Measurements from ENCODE around the gene CD274.

DNA sequence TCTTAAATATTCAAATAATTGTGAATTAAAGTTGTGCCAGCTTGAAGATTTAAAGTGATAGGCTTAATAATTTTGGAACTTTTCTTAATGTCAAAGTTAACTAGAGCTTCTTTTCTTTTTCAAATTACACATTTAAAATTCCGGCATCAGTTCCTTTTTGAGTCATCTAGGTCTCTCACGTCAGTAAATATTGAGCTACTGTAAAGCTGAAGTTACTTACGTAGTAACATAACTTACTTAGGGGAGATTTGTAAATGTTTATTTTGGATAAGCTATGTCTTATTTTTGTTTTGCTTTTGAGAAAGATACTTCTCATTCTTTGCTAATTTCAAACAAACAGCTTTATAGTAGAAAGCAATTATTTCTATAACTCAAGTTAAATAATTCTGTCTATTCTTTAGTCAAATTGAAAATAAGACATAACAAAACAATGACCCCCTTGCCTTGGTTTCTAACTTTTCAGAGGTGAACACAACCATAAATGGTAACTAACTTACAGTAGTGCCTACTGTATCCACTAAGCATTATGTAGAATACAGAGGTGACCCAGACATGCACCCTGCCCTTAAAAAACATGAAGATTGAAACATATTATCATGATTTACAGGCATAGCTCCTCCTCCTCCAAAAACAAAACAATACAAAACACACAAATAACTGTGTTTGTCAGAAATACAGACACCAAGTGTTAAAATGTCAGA lies 29.8 kb downstream of the CD274 start:
- TF ChIP-seq, protein P1, sequence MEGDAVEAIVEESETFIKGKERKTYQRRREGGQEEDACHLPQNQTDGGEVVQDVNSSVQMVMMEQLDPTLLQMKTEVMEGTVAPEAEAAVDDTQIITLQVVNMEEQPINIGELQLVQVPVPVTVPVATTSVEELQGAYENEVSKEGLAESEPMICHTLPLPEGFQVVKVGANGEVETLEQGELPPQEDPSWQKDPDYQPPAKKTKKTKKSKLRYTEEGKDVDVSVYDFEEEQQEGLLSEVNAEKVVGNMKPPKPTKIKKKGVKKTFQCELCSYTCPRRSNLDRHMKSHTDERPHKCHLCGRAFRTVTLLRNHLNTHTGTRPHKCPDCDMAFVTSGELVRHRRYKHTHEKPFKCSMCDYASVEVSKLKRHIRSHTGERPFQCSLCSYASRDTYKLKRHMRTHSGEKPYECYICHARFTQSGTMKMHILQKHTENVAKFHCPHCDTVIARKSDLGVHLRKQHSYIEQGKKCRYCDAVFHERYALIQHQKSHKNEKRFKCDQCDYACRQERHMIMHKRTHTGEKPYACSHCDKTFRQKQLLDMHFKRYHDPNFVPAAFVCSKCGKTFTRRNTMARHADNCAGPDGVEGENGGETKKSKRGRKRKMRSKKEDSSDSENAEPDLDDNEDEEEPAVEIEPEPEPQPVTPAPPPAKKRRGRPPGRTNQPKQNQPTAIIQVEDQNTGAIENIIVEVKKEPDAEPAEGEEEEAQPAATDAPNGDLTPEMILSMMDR (IDR thresholded peaks at IDR 0.05) = no peak
- TF ChIP-seq POLR2AphosphoS5 (IDR thresholded peaks at IDR 0.05) = no peak

Data from transverse colon (tissue), 4 donors.